ENCODE measurements around the gene CACYBP. TPM values are rescaled to one million over a fixed set of nuclear protein-coding genes. Genes with fewer than 3 reads are reported as not detected.

Gene CACYBP
- total RNA-seq, 1 experiment from 2014 or later: 194 TPM

GRCh38 chr1:174990382-174990999 is 9.3 kb upstream of the CACYBP start:
- no peak for TF ChIP-seq REST (IDR thresholded peaks at IDR 0.05; ENCODE audit: low read depth)
- peak; percentile 20; the same call in 1 of the 2 replicates for TF ChIP-seq SP1 (IDR thresholded peaks at IDR 0.05; ENCODE audit: low read depth)
- POLR2A ChIA-PET: interaction anchor here (1.9 kb wide), 1 partner anchor 9 kb away, joined by 13 read pairs; the partner anchor contains the start of gene CACYBP
- intact Hi-C loops (cut with micrococcal nuclease): no loop called here
- Histone ChIP-seq H3K9ac (ENCODE audit: low read length) (0 out of 2 replicates have a peak overlapping the region, but pooled peaks have one; percentile 16), H3K36me3 (ENCODE audit: control insufficient read depth in 1 of 2, insufficient read depth in 2 of 2, low read length in 2 of 2) (no peaks in the 10 kb centered on the region), H3K27me3 (ENCODE audit: insufficient read depth, low read length) (no peaks in the 10 kb centered on the region), H3K4me1 (ENCODE audit: control insufficient read depth in 1 of 2, insufficient read depth in 2 of 2, low read length in 2 of 2) (no peaks in the 10 kb centered on the region), H3K4me2 (ENCODE audit: low read length) (peak overlapping the region; percentile 50), H3K4me3 (replicated peaks in 1 of 2; ENCODE audit: low read depth in 1 of 2, low read length in 2 of 2) (peak overlapping the region; percentile 6 to 35), H3K27ac (ENCODE audit: low read depth, low read length) (no peak overlapping the region), H2AFZ (ENCODE audit: low read depth, low read length, poor library complexity, severe bottlenecking) (no peak overlapping the region), H3K79me2 (ENCODE audit: insufficient read depth, low read length) (no peaks in the 10 kb centered on the region), H3K9me2 (ENCODE audit: insufficient read depth) (no peaks in the 10 kb centered on the region), H4K20me1 (ENCODE audit: insufficient read depth) (no peaks in the 10 kb centered on the region), H3K9me3 (ENCODE audit: control insufficient read depth in 1 of 2, insufficient read depth in 1 of 2, low read depth in 1 of 2, low read length in 2 of 2) (no peaks in the 10 kb centered on the region)
- peak; percentile 58 for ATAC-seq
- RAD21 ChIA-PET (ENCODE audit: low non-redundant PET in 1 of 2, low total read pairs in 2 of 2, uncharacterized antibody in 2 of 2, unreplicated experiment in 2 of 2): no interaction called here
- CTCF ChIA-PET: no interaction called here
- TSS peak; percentile 30 for BruUV-seq (replicated peaks)
- DNase-seq (ENCODE audit: low read depth, low spot score): no peak

- no peaks in the 10 kb centered on the region for H4K20me1 ChIP-seq (ENCODE audit: insufficient read depth)
- peaks cover 0 to 3% of the 10 kb centered on the region in 2 experiments; a peak in 2 of 4 replicates for H3K4me1 ChIP-seq (ENCODE audit: control insufficient read depth in 1 of 2, insufficient read depth in 2 of 2, low read length in 2 of 2)
- H3K9me3 ChIP-seq (ENCODE audit: control insufficient read depth in 1 of 2, insufficient read depth in 1 of 2, low read depth in 1 of 2, low read length in 2 of 2): no peaks in the 10 kb centered on the region
- CTCF ChIA-PET: no interaction called here
- H3K79me2 ChIP-seq (ENCODE audit: insufficient read depth, low read length): no peaks in the 10 kb centered on the region
- no peak overlapping the region for H3K4me3 ChIP-seq (replicated peaks in 1 of 2; ENCODE audit: low read depth in 1 of 2, low read length in 2 of 2)
- ATAC-seq (no peak), DNase-seq (ENCODE audit: low read depth, low spot score) (no peak)
- POLR2A ChIA-PET: no interaction called here
- no peak overlapping the region for H3K9ac ChIP-seq (ENCODE audit: low read length)
- no peaks in the 10 kb centered on the region for H3K27me3 ChIP-seq (ENCODE audit: insufficient read depth, low read length)
- no peaks in the 10 kb centered on the region for H3K9me2 ChIP-seq (ENCODE audit: insufficient read depth)
- H2AFZ ChIP-seq (ENCODE audit: low read depth, low read length, poor library complexity, severe bottlenecking): no peak overlapping the region
- no peak overlapping the region for H3K4me2 ChIP-seq (ENCODE audit: low read length)
- H3K36me3 ChIP-seq (ENCODE audit: control insufficient read depth in 1 of 2, insufficient read depth in 2 of 2, low read length in 2 of 2): no peaks in the 10 kb centered on the region
- BruUV-seq (replicated peaks): no TSS peak
- intact Hi-C loops (cut with micrococcal nuclease): no loop called here
- RAD21 ChIA-PET (ENCODE audit: low non-redundant PET in 1 of 2, low total read pairs in 2 of 2, uncharacterized antibody in 2 of 2, unreplicated experiment in 2 of 2): no interaction called here
- H3K27ac ChIP-seq (ENCODE audit: low read depth, low read length): no peak overlapping the region
- TF ChIP-seq RAD21 (IDR thresholded peaks at IDR 0.05; ENCODE audit: low read depth) (no peak), POLR2A (IDR thresholded peaks at IDR 0.05; ENCODE audit: borderline replicate concordance, extremely low read depth, insufficient read depth, insufficient read length) (no peak), ZFX (IDR thresholded peaks at IDR 0.05) (no peak), CTCF (IDR thresholded peaks at IDR 0.05 in 2 of 3, conservative IDR thresholded peaks at IDR 0.05 in 1 of 3; ENCODE audit: borderline replicate concordance in 1 of 3, insufficient read depth in 1 of 3, low read depth in 2 of 3, low read length in 2 of 3) (no peak), ZBTB33 (IDR thresholded peaks at IDR 0.05; ENCODE audit: extremely low read depth, insufficient replicate concordance, low read length) (no peak), ATF3 (IDR thresholded peaks at IDR 0.05) (no peak), POLR2AphosphoS5 (IDR thresholded peaks at IDR 0.05; ENCODE audit: low read depth, low read length) (no peak)
Measured at GRCh38 chr1:174991473-174991872, 8.3 kb upstream of the CACYBP start.
